ENCODE data around the gene PAPOLB. TPM values are rescaled to one million over a fixed set of nuclear protein-coding genes. Genes with fewer than 3 reads are reported as not detected.

The PAPOLB gene
- total RNA-seq, 4 donors from 2014 or later: 0.10 TPM; not detected in 3

- Histone ChIP-seq H3K9me3 (no peaks in the 10 kb centered on the region), H3K4me1 (no peaks in the 10 kb centered on the region), H3K27ac (no peak overlapping the region), H3K27me3 (peaks cover 0 to 7% (median 4%) of the 10 kb centered on the region in 3 donors), H3K4me3 (no peak overlapping the region), H3K36me3 (no peaks in the 10 kb centered on the region)
- DNase-seq (no peak), ATAC-seq (no peak)
- in situ Hi-C loops (cut with MboI; ENCODE audit: low sequenced_read_pairs in 4 of 4): loop anchor here in 1 of 4 donors (10.0 kb wide), 1 partner anchor 93 kb away; no protein-coding TSS in a partner anchor
- intact Hi-C loops (cut with DNase I; ENCODE audit: low total_unique reads): no loop called here
- no peak for TF ChIP-seq POLR2A (IDR thresholded peaks at IDR 0.05)
- no peak for TF ChIP-seq CTCF (IDR thresholded peaks at IDR 0.05 in 4 of 5, conservative IDR thresholded peaks at IDR 0.05 in 1 of 5)
Measured at GRCh38 chr7:4888161-4888560, 26.3 kb upstream of the PAPOLB start.

- ATAC-seq (no peak), DNase-seq (no peak)
- Histone ChIP-seq H3K36me3 (no peaks in the 10 kb centered on the region), H3K9me3 (no peaks in the 10 kb centered on the region), H3K27me3 (peaks cover 0 to 10% (median 4%) of the 10 kb centered on the region in 3 donors), H3K4me3 (no peak overlapping the region), H3K27ac (no peak overlapping the region), H3K4me1 (peaks cover 0 to 4% of the 10 kb centered on the region in 2 donors)
- TF ChIP-seq POLR2A (IDR thresholded peaks at IDR 0.05): no peak
- no peak for TF ChIP-seq CTCF (IDR thresholded peaks at IDR 0.05 in 4 of 5, conservative IDR thresholded peaks at IDR 0.05 in 1 of 5)
- intact Hi-C loops (cut with DNase I; ENCODE audit: low total_unique reads): no loop called here
- in situ Hi-C loops (cut with MboI; ENCODE audit: low sequenced_read_pairs in 4 of 4): loop anchor here in 1 of 4 donors (10.0 kb wide), 1 partner anchor 92 kb away; no protein-coding TSS in a partner anchor
Measured at GRCh38 chr7:4886671-4887070, 24.8 kb upstream of the PAPOLB start.

GRCh38 chr7:4885317-4885807 is 23.5 kb upstream of the PAPOLB start:
- peaks cover 0 to 10% (median 4%) of the 10 kb centered on the region in 3 donors for H3K27me3 ChIP-seq
- no peak for ATAC-seq
- H3K4me3 ChIP-seq: no peak overlapping the region
- peaks cover 0 to 4% of the 10 kb centered on the region in 2 donors for H3K4me1 ChIP-seq
- no peak for DNase-seq
- intact Hi-C loops (cut with DNase I; ENCODE audit: low total_unique reads): no loop called here
- no peaks in the 10 kb centered on the region for H3K36me3 ChIP-seq
- no peaks in the 10 kb centered on the region for H3K9me3 ChIP-seq
- in situ Hi-C loops (cut with MboI; ENCODE audit: low sequenced_read_pairs in 4 of 4): loop anchor here in 1 of 4 donors (10.0 kb wide), 1 partner anchor 91 kb away; no protein-coding TSS in a partner anchor
- TF ChIP-seq CTCF (IDR thresholded peaks at IDR 0.05 in 4 of 5, conservative IDR thresholded peaks at IDR 0.05 in 1 of 5) (no peak), POLR2A (IDR thresholded peaks at IDR 0.05) (no peak)
- no peak overlapping the region for H3K27ac ChIP-seq

- H3K36me3 ChIP-seq: no peaks in the 10 kb centered on the region
- DNase-seq (no peak), ATAC-seq (no peak)
- peaks cover 0 to 10% (median 4%) of the 10 kb centered on the region in 3 donors for H3K27me3 ChIP-seq
- no peaks in the 10 kb centered on the region for H3K9me3 ChIP-seq
- H3K4me3 ChIP-seq: no peak overlapping the region
- intact Hi-C loops (cut with DNase I; ENCODE audit: low total_unique reads): loop anchor here (5.0 kb wide), 1 partner anchor 242 kb away; no protein-coding TSS in a partner anchor
- TF ChIP-seq CTCF (IDR thresholded peaks at IDR 0.05 in 4 of 5, conservative IDR thresholded peaks at IDR 0.05 in 1 of 5): no peak
- TF ChIP-seq POLR2A (IDR thresholded peaks at IDR 0.05): no peak
- H3K4me1 ChIP-seq: peaks cover 0 to 4% of the 10 kb centered on the region in 2 donors
- in situ Hi-C loops (cut with MboI; ENCODE audit: low sequenced_read_pairs in 4 of 4): loop anchor here in 1 of 4 donors (10.0 kb wide), 1 partner anchor 89 kb away; no protein-coding TSS in a partner anchor
- H3K27ac ChIP-seq: no peak overlapping the region
Measured at GRCh38 chr7:4884164-4884563, 22.3 kb upstream of the PAPOLB start.
